ENCODE measurements around the gene VPS35. TPM values are rescaled to one million over a fixed set of nuclear protein-coding genes. Genes with fewer than 3 reads are reported as not detected.

VPS35 gene
- total RNA-seq, 1 experiment from 2014 or later = 86.8 TPM

GRCh38 chr16:46648656-46649055, 40.3 kb downstream of the VPS35 start:
- ChIA-PET CTCF (no interaction called here), POLR2A (no interaction called here)
- no peaks in the 10 kb centered on the region for H3K9me3 ChIP-seq (ENCODE audit: control insufficient read depth, insufficient read depth, low read depth, low read length)
- no peaks in the 10 kb centered on the region for H3K36me3 ChIP-seq (ENCODE audit: control insufficient read depth, insufficient read depth, low read length)
- intact Hi-C loops (cut with micrococcal nuclease; ENCODE audit: unreplicated experiment) = no loop called here
- no peak overlapping the region for H3K27ac ChIP-seq (ENCODE audit: low read length)
- DNase-seq (ENCODE audit: low read depth, low spot score) (no peak), ATAC-seq (no peak; the same call in 1 of the 2 replicates)
- no peaks in the 10 kb centered on the region for H3K4me1 ChIP-seq (ENCODE audit: control insufficient read depth, insufficient read depth, low read length)
- H3K27me3 ChIP-seq (ENCODE audit: control insufficient read depth, insufficient read depth, low read length) = no peaks in the 10 kb centered on the region
- H3K4me3 ChIP-seq (ENCODE audit: low read depth in 2 of 2, low read length in 2 of 2) = no peak overlapping the region
- no TSS peak for BruUV-seq (replicated peaks)
- in situ Hi-C loops (cut with HindIII; ENCODE audit: low pct_unique_long_range_greater_than_20kb, low sequenced_read_pairs) = no loop called here
- TF ChIP-seq TCF7L2 (IDR thresholded peaks at IDR 0.05; ENCODE audit: low read depth, low read length) (no peak), CTCF (IDR thresholded peaks at IDR 0.05) (0 out of 2 replicates have a peak, but pooled peaks have one; percentile 10)

- DNase-seq (ENCODE audit: low read depth, low spot score) = no peak
- Histone ChIP-seq H3K9me3 (ENCODE audit: control insufficient read depth, insufficient read depth, low read depth, low read length) (no peaks in the 10 kb centered on the region), H3K27ac (ENCODE audit: low read length) (no peak overlapping the region), H3K4me1 (ENCODE audit: control insufficient read depth, insufficient read depth, low read length) (no peaks in the 10 kb centered on the region), H3K4me3 (ENCODE audit: low read depth in 2 of 2, low read length in 2 of 2) (no peak overlapping the region), H3K36me3 (ENCODE audit: control insufficient read depth, insufficient read depth, low read length) (no peaks in the 10 kb centered on the region), H3K27me3 (ENCODE audit: control insufficient read depth, insufficient read depth, low read length) (no peaks in the 10 kb centered on the region)
- intact Hi-C loops (cut with micrococcal nuclease; ENCODE audit: unreplicated experiment) (no loop called here), in situ Hi-C loops (cut with HindIII; ENCODE audit: low pct_unique_long_range_greater_than_20kb, low sequenced_read_pairs) (no loop called here)
- ChIA-PET POLR2A (no interaction called here), CTCF (no interaction called here)
- no peak for ATAC-seq
- BruUV-seq (replicated peaks) = no TSS peak
- TF ChIP-seq SIN3A (IDR thresholded peaks at IDR 0.05; ENCODE audit: borderline replicate concordance, insufficient read depth, low read depth, low read length) = no peak
- TF ChIP-seq POLR2AphosphoS5 (IDR thresholded peaks at IDR 0.05; ENCODE audit: low read depth, low read length) = no peak
- TF ChIP-seq REST (IDR thresholded peaks at IDR 0.05; ENCODE audit: insufficient read depth in 1 of 2, low read depth in 2 of 2, low read length in 1 of 2) = no peak
- no peak for TF ChIP-seq TCF7L2 (IDR thresholded peaks at IDR 0.05; ENCODE audit: low read depth, low read length)
- TF ChIP-seq CTCF (IDR thresholded peaks at IDR 0.05) = no peak
Measured at GRCh38 chr16:46638947-46639925, 49.7 kb downstream of the VPS35 start.

All from Panc1 (cell line).